Osteoblast (primary cell): Measurements from ENCODE around the gene CYTIP. TPM values are rescaled to one million over a fixed set of nuclear protein-coding genes. Genes with fewer than 3 reads are reported as not detected.
A peak's percentile ranks its signal among the peaks of the same experiment; 100 is the strongest.
"Not testable (repeated sequence)": the region's sequence is repeated elsewhere in the genome, so short reads cannot be mapped to it uniquely, and the experiment has no call there.

Source experiments
- DNase-seq: peaks from one replicate; pipeline ENCODE4 v3.0.0; 2011; ENCODE audit warnings: low spot score, mixed read lengths; ENCODE audit not compliant: insufficient read length; ENCODE audit errors: missing footprints
- H2AFZ ChIP-seq: 2 replicates; pipeline ENCODE4 v1.6.0; 2011; ENCODE audit warnings: mild to moderate bottlenecking, low read length
- H3K27ac ChIP-seq: 2 replicates; pipeline ENCODE4 v1.5.1; 2011; ENCODE audit warnings: mild to moderate bottlenecking, low read depth, low read length, moderate library complexity
- H3K27me3 ChIP-seq: 2 replicates; pipeline ENCODE4 v1.6.0; 2012; ENCODE audit warnings: mild to moderate bottlenecking, control low read depth, inconsistent platforms, low read length, moderate library complexity; ENCODE audit not compliant: insufficient read depth
- H3K36me3 ChIP-seq: 2 replicates; pipeline ENCODE4 v1.5.1; 2011; ENCODE audit warnings: mild to moderate bottlenecking, low read length, control low read depth, moderate library complexity; ENCODE audit not compliant: insufficient read depth
- H3K4me1 ChIP-seq: 2 replicates; pipeline ENCODE4 v1.5.1; 2011; ENCODE audit warnings: mild to moderate bottlenecking, low read length, control low read depth, moderate library complexity; ENCODE audit not compliant: insufficient read depth
- H3K4me2 ChIP-seq: 2 replicates; pipeline ENCODE4 v1.6.0; 2011; ENCODE audit warnings: mild to moderate bottlenecking, low read length; ENCODE audit not compliant: insufficient read depth
- H3K4me3 ChIP-seq: fragments of 200-600 bp; sonication (generic); 3 replicates; pipeline ENCODE4 v1.5.1; 2012; ENCODE audit warnings: mild to moderate bottlenecking, low read length, inconsistent platforms; ENCODE audit not compliant: insufficient read depth
- H3K79me2 ChIP-seq: 2 replicates; pipeline ENCODE4 v1.6.0; 2012; ENCODE audit warnings: mild to moderate bottlenecking, low read length, control low read depth, inconsistent platforms; ENCODE audit not compliant: insufficient read depth
- H3K9me3 ChIP-seq: 2 replicates; pipeline ENCODE4 v1.5.1; 2011; ENCODE audit warnings: low read depth, low read length, control low read depth
- H4K20me1 ChIP-seq: 2 replicates; pipeline ENCODE4 v1.6.0; 2012; ENCODE audit warnings: mild to moderate bottlenecking, low read length, control low read depth; ENCODE audit not compliant: insufficient read depth
- total RNA-seq: library from RNA; depleted of rRNA; stranded (reverse); fragments of >200 nt; gene quantifications from 2 replicates; pipeline ENCODE4 v1.2.3, GENCODE V29; 2012
- TF ChIP-seq, protein P1 (sequence below): IDR thresholded peaks from 2 replicates; pipeline ENCODE4 v1.5.1; 2011; ENCODE audit warnings: mild to moderate bottlenecking, low read depth, low read length, moderate library complexity; ENCODE audit errors: extremely low read depth

The CYTIP gene
- total RNA-seq, 1 donor: 1.4 TPM

GRCh38 chr2:157414050-157414449 is 29.8 kb downstream of the CYTIP start:
- H3K4me1 ChIP-seq: no peaks in the 10 kb centered on the region
- H4K20me1 ChIP-seq: no peaks in the 10 kb centered on the region
- H3K79me2 ChIP-seq: no peaks in the 10 kb centered on the region
- no peaks in the 10 kb centered on the region for H3K36me3 ChIP-seq
- no peak overlapping the region for H2AFZ ChIP-seq
- H3K27me3 ChIP-seq: no peaks in the 10 kb centered on the region
- DNase-seq: peak; percentile 13
- TF ChIP-seq, protein P1, sequence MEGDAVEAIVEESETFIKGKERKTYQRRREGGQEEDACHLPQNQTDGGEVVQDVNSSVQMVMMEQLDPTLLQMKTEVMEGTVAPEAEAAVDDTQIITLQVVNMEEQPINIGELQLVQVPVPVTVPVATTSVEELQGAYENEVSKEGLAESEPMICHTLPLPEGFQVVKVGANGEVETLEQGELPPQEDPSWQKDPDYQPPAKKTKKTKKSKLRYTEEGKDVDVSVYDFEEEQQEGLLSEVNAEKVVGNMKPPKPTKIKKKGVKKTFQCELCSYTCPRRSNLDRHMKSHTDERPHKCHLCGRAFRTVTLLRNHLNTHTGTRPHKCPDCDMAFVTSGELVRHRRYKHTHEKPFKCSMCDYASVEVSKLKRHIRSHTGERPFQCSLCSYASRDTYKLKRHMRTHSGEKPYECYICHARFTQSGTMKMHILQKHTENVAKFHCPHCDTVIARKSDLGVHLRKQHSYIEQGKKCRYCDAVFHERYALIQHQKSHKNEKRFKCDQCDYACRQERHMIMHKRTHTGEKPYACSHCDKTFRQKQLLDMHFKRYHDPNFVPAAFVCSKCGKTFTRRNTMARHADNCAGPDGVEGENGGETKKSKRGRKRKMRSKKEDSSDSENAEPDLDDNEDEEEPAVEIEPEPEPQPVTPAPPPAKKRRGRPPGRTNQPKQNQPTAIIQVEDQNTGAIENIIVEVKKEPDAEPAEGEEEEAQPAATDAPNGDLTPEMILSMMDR: no peak
- H3K9me3 ChIP-seq: no peaks in the 10 kb centered on the region
- H3K4me3 ChIP-seq: no peak overlapping the region
- no peak overlapping the region for H3K27ac ChIP-seq
- H3K4me2 ChIP-seq: no peak overlapping the region

DNA sequence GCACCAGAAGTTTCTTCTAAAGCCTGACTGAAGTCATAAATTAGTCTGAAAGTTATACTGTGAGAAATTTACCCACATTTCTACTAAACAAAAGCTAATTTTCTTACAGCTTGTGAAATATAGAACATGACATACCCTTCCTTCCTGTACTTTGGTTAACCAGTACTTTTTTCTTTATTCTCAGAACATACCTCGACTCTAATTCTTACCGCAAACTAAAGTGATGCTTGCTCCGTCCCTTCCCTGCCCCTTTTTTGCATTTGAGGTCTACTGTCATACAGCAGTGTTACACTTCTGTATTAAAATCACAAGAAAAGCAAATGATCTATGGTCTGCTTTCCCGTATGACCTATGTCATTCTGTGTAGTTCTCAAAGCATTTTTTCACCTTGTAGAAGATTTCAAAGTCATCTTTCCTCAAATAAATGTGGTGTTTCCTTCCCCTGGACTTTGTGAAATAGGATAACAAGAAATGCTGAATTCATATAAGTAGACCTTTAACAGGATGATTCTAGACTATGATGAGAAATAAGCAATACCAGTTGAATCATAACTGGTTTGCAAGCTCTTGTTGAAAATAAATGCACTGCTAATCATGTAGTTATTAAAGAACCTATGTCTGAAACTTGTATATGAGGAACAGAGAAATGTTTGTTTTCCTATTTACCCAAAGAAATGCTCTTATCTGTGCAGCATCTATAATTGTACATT is 30.4 kb downstream of the CYTIP start:
- Histone ChIP-seq H3K4me1 (no peaks in the 10 kb centered on the region), H3K4me3 (no peak overlapping the region), H4K20me1 (no peaks in the 10 kb centered on the region), H3K27ac (no peak overlapping the region), H3K9me3 (no peaks in the 10 kb centered on the region), H3K27me3 (no peaks in the 10 kb centered on the region), H3K4me2 (no peak overlapping the region), H3K79me2 (no peaks in the 10 kb centered on the region), H3K36me3 (no peaks in the 10 kb centered on the region), H2AFZ (no peak overlapping the region)
- no peak for DNase-seq
- TF ChIP-seq, protein P1: no peak

DNA sequence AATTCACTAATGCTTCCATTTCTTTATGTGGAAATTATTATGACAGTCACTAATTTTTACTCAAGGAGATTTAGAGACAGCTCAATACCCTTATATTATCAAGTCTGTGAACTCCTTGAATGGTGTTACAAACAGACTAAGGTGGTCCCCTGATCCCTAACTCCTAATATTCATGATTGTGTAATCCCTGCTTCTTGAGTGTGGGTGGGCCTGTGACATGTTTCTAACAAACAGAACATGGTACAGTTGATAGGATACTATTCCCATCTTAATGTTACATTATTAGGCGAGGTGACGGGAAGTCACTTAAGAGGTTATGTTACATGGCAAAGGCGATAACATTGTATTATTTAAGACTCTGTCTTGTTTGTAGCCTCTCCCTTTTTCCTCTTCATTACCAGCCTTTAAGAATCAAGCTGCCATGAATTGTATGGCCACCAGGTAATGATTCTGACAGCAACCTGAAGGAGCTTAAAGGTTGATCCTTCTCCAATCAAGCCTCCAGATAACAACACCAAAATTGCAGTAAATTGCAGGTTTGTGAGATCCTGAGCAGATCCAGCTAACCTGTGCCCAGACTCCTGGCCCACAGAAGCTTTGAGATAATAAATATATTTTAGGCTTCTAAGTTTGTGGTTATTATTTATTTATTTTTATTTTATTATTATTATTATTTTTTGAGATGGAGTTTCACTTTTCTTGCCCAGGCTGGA is 32.1 kb downstream of the CYTIP start:
- Histone ChIP-seq H3K4me3 (no peak overlapping the region), H4K20me1 (no peaks in the 10 kb centered on the region), H3K4me1 (no peaks in the 10 kb centered on the region), H2AFZ (no peak overlapping the region), H3K4me2 (no peak overlapping the region), H3K9me3 (no peaks in the 10 kb centered on the region), H3K36me3 (no peaks in the 10 kb centered on the region), H3K27ac (no peak overlapping the region), H3K27me3 (no peaks in the 10 kb centered on the region), H3K79me2 (no peaks in the 10 kb centered on the region)
- TF ChIP-seq, protein P1: no peak
- no peak for DNase-seq

DNA sequence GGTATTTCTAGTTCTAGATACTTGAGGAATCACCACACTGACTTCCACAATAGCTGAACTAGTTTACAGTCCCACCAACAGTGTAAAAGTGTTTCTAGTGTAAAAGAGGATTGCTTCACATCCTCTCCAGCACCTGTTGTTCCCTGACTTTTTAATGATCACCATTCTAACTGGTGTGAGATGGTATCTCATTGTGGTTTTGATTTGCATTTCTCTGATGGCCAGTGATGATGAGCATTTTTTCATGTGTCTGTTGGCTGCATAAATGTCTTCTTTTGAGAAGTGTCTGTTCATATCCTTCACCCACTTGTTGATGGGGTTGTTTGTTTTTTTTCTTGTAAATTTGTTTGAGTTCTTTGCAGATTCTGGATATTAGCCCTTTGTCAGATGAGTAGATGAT is 38.5 kb downstream of the CYTIP start:
- H3K9me3 ChIP-seq, H3K27ac ChIP-seq, H3K36me3 ChIP-seq, H4K20me1 ChIP-seq, H3K27me3 ChIP-seq, H3K79me2 ChIP-seq, H3K4me2 ChIP-seq, DNase-seq, H2AFZ ChIP-seq, H3K4me3 ChIP-seq, H3K4me1 ChIP-seq: not testable (repeated sequence)
